NB4 (cell line): ENCODE measurements around the gene CCR8.
"Not testable (repeated sequence)": the region's sequence is repeated elsewhere in the genome, so short reads cannot be mapped to it uniquely, and the experiment has no call there.

Experiments used
- DNase-seq: peaks from one replicate; pipeline ENCODE4 v3.0.0; 2010; ENCODE audit warnings: low read depth
- H3K4me3 ChIP-seq: one replicate; pipeline ENCODE4 v1.5.1; 2011; ENCODE audit warnings: mild to moderate bottlenecking, low read depth, low read length, moderate library complexity
- MYC ChIP-seq: IDR thresholded peaks from 2 replicates; pipeline ENCODE4 v1.6.1; 2011; ENCODE audit warnings: low read depth, low read length
- POLR2A ChIP-seq: IDR thresholded peaks from 2 replicates; pipeline ENCODE4 v1.6.1; 2011; ENCODE audit warnings: mild to moderate bottlenecking; ENCODE audit not compliant: insufficient read length; ENCODE audit errors: extremely low read depth
- TF ChIP-seq, protein P1 (sequence below): IDR thresholded peaks from one replicate; pipeline ENCODE4 v1.5.1; 2012; ENCODE audit warnings: low read depth, low read length
- TF ChIP-seq, protein P2 (sequence below): IDR thresholded peaks from 2 replicates; pipeline ENCODE4 v1.6.1; 2011; ENCODE audit warnings: low read depth, low read length

The CCR8 gene

DNA sequence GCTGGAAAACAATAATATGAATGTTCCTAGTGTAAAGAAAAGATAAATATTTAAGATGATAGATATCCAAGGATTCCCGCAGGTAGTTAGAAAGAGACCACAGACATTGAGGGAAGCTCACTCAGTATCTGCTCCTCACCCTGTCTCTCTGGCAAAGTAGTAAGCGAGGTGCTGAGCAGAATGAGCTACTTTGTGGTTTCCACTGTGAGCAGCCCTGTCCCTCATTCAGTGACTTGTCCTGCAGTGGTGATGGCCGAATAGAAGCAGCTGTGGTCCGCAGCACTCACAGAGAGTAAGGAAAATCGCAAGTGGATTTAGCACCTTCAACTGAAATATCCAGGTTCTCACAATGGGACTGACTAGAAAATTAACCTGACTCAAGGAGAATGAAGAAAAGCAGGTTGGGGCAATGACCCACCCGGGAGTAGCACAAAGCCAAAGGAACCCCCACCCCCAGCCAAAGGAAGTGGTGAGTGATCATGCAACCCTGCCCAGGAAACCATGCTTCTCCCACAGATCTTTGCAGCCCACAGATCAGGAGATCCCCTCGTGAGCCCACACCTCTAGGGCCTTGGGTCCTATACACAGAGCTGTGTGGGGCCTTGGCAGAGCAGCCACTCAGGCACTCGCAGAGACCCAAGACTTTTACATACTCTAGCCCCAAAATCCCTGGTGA lies 31.9 kb downstream of the CCR8 start:
- H3K4me3 ChIP-seq, result peak overlapping the region; percentile 50
- TF ChIP-seq, protein P1, sequence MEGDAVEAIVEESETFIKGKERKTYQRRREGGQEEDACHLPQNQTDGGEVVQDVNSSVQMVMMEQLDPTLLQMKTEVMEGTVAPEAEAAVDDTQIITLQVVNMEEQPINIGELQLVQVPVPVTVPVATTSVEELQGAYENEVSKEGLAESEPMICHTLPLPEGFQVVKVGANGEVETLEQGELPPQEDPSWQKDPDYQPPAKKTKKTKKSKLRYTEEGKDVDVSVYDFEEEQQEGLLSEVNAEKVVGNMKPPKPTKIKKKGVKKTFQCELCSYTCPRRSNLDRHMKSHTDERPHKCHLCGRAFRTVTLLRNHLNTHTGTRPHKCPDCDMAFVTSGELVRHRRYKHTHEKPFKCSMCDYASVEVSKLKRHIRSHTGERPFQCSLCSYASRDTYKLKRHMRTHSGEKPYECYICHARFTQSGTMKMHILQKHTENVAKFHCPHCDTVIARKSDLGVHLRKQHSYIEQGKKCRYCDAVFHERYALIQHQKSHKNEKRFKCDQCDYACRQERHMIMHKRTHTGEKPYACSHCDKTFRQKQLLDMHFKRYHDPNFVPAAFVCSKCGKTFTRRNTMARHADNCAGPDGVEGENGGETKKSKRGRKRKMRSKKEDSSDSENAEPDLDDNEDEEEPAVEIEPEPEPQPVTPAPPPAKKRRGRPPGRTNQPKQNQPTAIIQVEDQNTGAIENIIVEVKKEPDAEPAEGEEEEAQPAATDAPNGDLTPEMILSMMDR, result no peak
- TF ChIP-seq, protein P2, sequence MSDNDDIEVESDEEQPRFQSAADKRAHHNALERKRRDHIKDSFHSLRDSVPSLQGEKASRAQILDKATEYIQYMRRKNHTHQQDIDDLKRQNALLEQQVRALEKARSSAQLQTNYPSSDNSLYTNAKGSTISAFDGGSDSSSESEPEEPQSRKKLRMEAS, result peak; percentile 58; the same call in 1 of the 2 replicates
- TF ChIP-seq POLR2A (no peak), MYC (no peak)

DNA sequence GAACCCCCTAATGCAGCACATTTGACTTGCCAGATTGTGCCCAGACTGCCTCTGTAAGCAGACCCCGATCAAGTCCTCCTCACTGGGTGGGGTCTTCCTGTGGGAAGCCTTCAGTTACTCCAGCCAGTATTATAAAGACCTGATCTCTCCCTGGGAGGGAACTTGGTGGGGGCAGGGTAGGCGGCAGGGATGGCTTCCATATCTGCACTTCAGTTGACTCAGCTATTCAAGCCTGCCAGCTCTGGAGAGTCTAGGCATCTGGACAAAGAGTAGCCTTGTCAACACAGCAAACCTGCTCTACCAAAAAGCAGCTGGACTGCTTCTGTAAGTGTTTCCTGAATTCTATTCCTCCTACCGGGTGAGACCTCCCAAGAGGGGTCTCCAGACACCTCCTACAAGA lies 32.7 kb downstream of the CCR8 start:
- TF ChIP-seq, protein P1, result no peak
- TF ChIP-seq, protein P2, result no peak
- TF ChIP-seq MYC (no peak), POLR2A (no peak)
- peak; percentile 38 for DNase-seq
- no peak overlapping the region for H3K4me3 ChIP-seq

More for the DNA sequence above, 31.9 kb downstream of the CCR8 start:
- peak; percentile 90 for DNase-seq

DNA sequence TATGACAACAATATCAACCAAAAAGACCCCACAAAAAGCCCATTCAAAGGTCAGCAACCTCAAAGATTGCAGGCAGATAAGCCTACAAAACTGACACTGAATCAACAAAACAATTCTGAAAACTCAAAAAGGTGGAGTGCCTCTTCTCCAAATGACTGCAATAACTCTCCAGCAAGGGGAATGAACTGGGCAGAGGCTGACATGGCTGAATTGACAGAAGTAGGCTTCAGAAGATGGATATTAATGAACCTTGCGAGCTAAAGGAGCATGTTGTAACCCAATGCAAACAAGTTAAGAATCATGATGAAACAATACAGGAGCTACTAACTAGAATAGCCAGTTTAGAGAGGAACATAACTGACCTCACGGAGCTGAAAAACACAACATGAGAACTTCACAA lies 33.3 kb downstream of the CCR8 start:
- no peak for TF ChIP-seq POLR2A
- TF ChIP-seq, protein P1, result no peak
- no peak for TF ChIP-seq MYC
- TF ChIP-seq, protein P2, result no peak
- no peak overlapping the region for H3K4me3 ChIP-seq
- DNase-seq, result no peak

DNA sequence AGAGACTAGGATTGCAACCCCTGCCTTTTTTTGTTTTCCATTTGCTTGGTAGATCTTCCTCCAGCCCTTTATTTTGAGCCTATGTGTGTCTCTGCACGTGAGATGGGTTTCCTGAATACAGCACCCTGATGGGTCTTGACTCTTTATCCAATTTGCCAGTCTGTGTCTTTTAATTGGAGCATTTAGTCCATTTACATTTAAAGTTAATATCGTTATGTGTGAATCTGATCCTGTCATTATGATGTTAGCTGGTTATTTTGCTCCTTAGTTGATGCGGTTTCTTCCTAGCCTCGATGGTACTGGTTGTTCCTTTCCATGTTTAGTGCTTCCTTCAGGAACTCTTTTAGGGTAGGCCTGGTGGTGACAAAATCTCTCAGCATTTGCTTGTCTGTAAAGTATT lies 40.9 kb downstream of the CCR8 start:
- H3K4me3 ChIP-seq, DNase-seq: not testable (repeated sequence)

DNA sequence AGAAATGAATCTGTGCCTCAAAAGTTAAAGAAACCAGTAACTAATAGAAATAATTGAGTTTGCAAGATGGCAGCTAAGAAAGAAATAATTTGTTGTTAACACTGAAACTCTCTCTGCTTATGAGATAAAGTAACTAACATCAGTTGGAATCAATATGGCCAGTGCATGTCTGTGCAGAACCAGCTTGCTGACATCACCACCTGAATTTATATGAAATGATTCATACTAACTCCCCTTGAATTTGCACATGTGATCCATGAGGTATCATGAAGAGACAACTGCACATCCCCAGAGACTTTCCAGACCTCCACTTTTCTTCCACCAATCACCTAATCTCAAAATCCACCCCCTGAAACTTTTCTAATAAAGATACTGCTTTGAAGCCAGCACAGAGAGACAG lies 43.3 kb downstream of the CCR8 start:
- TF ChIP-seq, protein P2, result no peak
- TF ChIP-seq MYC (no peak), POLR2A (no peak)
- TF ChIP-seq, protein P1, result no peak
- DNase-seq, result no peak
- no peak overlapping the region for H3K4me3 ChIP-seq

DNA sequence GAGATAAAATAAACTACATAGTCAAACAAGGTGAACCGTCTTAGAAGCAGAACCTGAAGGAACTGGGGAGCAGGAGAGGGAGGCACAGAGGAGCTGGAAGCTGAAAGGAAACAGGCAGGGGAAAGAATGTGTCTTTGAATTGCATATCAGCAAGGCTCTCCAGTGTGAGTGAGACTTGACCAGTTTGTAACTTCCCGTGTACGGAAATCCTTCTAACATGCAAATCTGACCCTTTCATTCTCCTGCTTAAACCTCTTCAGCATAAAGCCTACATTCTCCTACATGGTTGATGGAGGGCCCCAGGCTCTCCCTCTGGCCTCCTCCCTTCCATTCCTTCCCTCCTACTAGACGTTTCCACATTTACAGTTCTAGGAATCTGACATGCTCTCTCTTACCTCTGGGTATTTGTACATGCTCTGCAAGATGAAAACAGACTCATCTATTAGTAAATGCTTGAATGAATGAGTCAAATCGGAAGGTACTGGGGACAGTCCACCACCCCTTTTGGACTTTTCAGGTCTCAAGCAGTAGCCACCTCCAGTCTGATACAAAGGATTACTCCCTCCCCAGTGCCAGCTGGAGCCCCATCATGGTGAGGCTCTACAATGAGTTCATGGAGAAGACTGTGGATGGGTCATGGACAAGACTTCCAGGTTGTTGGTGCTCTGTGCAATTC lies 47.6 kb downstream of the CCR8 start:
- DNase-seq, result no peak
- no peak overlapping the region for H3K4me3 ChIP-seq
- TF ChIP-seq, protein P2, result no peak
- TF ChIP-seq MYC, result no peak
- TF ChIP-seq, protein P1, result no peak
- no peak for TF ChIP-seq POLR2A
